GM12874 (cell line): Measurements from ENCODE around the gene TUBGCP6.

Source experiments
- CTCF ChIP-seq: IDR thresholded peaks from 2 replicates; pipeline ENCODE4 v1.5.1; 2011; ENCODE audit warnings: low read depth, mild to moderate bottlenecking, control low read depth, low read length, moderate library complexity; ENCODE audit not compliant: insufficient read depth

TUBGCP6 gene

GRCh38 chr22:50209893-50210292 lies 34.9 kb downstream of the TUBGCP6 start:
- peak; percentile 85 for TF ChIP-seq CTCF

- TF ChIP-seq CTCF: no peak
Observed at GRCh38 chr22:50208939-50209892, 35.6 kb downstream of the TUBGCP6 start.

GRCh38 chr22:50208430-50208938 lies 36.3 kb downstream of the TUBGCP6 start:
- TF ChIP-seq CTCF: no peak

GRCh38 chr22:50207383-50208140 lies 37.3 kb downstream of the TUBGCP6 start:
- TF ChIP-seq CTCF: no peak

GRCh38 chr22:50206599-50206998 lies 38.2 kb downstream of the TUBGCP6 start:
- TF ChIP-seq CTCF: peak; percentile 45; the same call in 1 of the 2 replicates

- no peak for TF ChIP-seq CTCF
Observed at GRCh38 chr22:50205781-50206569, 38.8 kb downstream of the TUBGCP6 start.
